Measurements from ENCODE around the gene HCN2.
A peak's percentile ranks its signal among the peaks of the same experiment; 100 is the strongest.

The HCN2 gene

GRCh38 chr19:605061-605971, 15.6 kb downstream of the HCN2 start:
- DNase-seq: peak; percentile 32

GRCh38 chr19:607301-608154, 17.8 kb downstream of the HCN2 start:
- no peak for DNase-seq

GRCh38 chr19:608155-609003, 18.7 kb downstream of the HCN2 start:
- DNase-seq: no peak

GRCh38 chr19:609004-609346, 19.3 kb downstream of the HCN2 start:
- peak; percentile 59 for DNase-seq

- DNase-seq: no peak
Observed at GRCh38 chr19:610071-610800, 20.6 kb downstream of the HCN2 start.

DNA sequence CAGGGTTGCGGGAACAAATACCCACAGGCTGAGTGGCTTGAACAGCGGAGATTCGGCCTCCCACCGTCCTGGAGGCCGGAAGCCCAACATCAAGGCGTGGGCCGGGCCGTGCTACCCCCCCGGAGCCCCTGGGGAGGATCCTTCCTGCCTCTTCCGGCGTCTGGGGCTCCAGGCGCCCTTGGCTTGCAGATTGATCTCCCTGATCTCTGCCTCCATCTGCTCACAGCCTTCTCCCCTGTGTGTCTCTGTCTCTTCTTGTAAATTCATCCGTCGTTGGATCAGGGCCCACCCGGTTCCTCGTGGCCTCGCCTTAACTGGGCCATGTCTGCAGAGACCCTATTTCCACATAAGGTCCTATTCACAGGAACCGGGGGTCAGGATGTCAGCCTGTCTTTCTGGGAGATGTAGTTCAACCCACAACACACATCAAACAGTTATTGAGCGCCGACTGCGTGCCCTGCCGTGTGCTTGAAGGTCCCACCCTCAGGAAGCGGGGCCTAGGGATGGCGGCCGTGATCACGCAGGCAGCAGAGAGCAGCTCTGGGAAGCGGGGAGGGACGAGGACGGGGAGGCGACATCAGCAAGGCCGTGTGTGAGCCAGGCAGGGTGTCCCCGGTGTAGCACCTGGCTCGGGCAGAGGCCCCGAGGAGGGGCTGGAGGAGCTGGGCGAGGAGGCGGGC, 21.3 kb downstream of the HCN2 start:
- DNase-seq: no peak

- DNase-seq: no peak
Observed at GRCh38 chr19:611481-611868, 21.8 kb downstream of the HCN2 start.

- no peak for DNase-seq
Observed at GRCh38 chr19:612941-613340, 23.3 kb downstream of the HCN2 start.

DNA sequence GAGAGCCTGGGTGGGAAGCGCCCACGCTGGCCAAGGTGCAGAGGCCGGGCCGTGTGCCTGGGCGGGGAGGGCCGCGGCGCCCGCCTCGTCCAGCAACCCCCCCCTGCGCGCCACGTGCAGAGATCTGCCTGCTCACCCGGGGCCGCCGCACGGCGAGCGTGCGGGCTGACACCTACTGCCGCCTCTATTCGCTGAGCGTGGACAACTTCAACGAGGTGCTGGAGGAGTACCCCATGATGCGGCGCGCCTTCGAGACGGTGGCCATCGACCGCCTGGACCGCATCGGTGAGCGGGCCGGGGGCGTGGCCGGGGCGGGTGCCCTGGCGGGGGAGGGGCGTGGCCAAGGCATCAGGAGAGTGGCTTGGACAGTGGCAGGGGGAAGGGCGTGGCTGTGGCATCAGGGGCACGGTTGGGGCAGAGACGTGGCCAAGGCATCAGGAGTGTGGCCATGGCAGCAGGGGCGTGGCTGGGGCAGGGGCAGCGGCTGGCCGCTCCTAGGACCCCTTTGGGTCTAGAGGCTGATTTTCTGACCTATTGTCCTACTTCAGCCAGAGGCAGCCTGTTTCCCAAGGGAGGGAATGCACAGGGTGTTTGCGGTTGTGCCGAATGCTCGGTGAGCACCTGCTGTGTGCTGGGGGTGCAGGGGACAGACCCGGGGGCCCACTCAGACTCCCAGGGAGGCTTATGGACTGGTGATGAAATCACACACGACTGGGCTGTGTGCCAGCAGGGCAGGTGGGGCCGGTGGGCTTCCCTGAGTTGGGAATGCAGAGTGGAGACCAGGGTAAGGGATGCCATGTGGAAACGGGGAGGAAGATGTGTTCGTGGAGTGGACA, 24.3 kb downstream of the HCN2 start:
- no peak for DNase-seq

- DNase-seq: peak; percentile 79
Observed at GRCh38 chr19:615619-616018, 25.9 kb downstream of the HCN2 start.

- DNase-seq: no peak
Observed at GRCh38 chr19:616062-616700, 26.5 kb downstream of the HCN2 start.

DNA sequence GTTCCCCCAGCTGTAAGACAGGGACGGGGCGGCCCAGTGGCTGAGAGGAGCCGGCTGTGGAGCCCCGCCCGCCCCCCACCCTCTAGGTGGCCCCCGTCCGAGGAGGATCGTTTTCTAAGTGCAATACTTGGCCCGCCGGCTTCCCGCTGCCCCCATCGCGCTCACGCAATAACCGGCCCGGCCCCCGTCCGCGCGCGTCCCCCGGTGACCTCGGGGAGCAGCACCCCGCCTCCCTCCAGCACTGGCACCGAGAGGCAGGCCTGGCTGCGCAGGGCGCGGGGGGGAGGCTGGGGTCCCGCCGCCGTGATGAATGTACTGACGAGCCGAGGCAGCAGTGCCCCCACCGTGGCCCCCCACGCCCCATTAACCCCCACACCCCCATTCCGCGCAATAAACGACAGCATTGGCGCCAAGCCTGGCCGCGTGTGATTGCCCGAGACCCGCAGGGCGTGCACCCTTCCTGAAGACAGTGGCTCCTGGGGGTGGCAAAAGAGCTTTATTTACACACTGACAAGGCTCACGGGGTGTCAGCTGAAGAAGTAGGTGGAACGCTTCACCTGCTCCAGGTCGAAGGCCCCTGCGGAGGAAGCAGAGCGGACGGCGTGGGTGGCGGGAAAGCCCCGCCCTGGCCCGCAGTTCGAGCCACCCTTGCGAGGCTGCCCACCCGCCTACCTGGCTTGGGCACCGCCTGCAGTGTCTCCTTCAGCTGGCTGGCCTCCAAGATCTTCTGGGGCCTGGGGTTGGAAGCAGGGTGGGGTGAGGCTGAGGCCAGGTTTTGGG, 27.3 kb downstream of the HCN2 start:
- DNase-seq: no peak

GRCh38 chr19:617551-618246, 28.0 kb downstream of the HCN2 start:
- no peak for DNase-seq

GRCh38 chr19:618247-618619, 28.6 kb downstream of the HCN2 start:
- no peak for DNase-seq

DNA sequence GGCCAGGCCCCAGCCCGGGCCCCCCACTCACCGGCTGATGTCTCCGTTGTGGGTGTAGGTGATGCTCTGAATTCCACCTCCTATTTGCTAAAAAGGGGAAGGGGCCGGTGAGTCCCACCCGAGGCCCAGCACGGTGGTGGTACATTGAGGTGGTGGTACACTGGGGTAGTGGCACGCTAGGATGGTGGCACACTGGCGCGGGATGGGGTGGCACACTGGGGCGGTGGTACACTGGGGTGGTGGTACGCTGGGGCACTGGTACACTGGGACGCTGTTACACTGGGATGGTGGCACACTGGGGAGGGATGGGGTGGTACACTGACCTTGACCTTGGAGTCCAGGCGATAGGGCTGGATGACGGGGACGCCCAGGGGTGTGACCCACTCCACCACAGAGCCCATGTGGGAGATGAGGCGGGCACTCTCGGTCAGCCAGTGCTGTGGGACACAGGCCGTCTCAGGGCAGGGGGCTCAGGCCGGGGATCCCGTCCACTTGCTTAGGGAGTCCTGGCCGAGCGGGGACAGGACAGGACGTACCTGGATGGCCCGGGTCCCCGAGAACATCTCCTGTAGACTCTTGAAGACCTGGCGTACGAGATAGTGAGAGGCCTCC, 29.1 kb downstream of the HCN2 start:
- DNase-seq: no peak

DNA sequence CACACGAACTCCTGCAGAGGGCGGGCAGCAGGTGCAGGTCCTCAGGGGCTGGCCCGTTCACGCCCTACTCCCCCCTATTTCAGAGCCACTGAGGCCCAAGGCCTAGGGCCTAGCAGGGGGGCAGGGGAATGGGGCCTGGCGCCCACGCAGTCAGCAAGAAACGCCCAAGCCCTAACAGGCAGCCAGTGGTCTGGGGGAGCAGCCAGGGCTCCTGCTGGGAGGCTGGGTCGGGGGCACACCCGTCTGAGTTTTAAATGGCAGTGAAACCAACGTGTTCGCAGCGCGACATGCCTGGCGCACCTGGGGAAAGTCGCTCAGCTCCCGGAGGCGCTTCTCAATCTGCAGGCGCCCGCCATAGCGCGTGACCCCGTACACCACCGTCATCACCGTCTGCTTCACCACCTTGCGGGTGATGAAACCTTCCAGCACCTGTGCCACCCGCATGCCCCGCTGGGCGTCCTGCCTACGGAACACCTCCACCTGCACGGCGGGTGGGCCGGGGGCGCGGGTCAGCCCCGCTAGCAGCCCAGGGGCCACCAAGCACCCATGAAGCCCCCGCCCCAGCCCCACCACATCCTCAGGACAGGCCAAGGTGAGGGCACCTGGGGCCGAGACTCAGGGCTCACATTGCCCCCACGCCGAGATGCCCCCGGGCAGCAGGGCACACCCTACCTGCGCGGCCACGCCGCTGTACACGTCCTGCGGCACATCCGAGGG, 29.8 kb downstream of the HCN2 start:
- no peak for DNase-seq

DNA sequence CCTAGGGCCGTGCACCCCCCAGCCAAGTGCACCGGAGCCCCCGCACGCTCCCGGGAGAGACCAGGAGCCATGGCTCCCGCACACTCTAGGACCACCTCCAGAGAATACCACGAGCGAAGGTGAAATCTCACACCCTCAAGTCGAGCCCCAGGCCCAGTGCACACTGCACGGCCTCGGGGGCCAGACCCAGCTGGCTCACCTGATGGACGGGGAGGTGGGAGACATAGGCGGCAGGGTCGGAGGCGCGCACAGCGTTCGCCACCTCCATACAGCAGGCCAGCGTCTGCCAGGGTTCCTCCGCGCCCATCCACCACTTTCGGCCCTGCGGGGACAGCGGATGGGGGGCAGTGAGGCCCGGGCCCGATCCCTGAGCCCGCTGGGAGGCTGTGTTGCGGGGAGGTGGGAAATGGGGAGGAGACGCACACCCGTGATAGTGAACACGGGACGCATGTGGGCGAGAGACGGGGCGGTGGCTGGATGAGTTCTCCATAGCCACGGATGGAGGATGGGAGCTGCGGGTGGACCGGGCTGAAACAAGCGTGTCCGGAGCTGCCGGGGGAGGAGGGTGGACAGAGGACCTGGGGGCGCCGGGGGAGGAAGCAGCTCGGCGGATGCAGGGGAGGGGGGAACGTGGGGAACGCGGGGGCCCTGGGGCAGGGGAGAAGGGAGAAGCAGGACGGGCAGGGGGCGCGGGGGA, 30.6 kb downstream of the HCN2 start:
- DNase-seq: no peak
